ENCODE results near the gene KRT40.

KRT40 gene

DNA sequence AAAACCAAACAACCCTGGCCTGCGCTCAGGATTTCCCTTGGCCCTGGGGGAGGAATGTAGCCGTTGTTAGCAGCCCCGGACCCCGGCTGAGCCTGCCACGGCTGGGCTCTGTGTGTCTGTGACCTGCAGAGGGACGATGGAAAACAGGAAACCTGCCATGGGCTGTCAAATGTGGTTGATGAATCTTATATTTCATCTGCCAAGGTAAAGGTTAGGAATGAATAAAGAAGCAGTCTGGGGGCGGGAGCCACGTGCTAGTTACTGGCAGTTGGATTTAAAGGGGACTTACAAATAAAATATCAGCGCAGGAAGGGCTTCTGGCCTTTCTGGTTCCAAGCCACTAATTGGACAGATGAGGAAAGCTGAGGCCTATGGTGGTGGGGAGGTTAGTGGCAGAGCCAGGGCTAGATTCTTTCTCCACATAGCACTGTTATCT is 46.7 kb downstream of the KRT40 start, which contains the start of gene KRT23:
TSS of gene KRT23 (minus strand) at position 263 of the 436 bp plus-strand sequence. CDS start 1,043 bp downstream, outside the sequence.
- Histone ChIP-seq H3K4me3 (ENCODE audit: low read depth, low read length) (no peak within 1 kb of the TSS), H3K4me1 (no peaks in the 10 kb centered on the region), H3K27me3 (peaks cover 47% of the 10 kb centered on the region), H3K9me3 (no peaks in the 10 kb centered on the region), H3K36me3 (no peaks in the 10 kb centered on the region)
- TF ChIP-seq, protein P1, sequence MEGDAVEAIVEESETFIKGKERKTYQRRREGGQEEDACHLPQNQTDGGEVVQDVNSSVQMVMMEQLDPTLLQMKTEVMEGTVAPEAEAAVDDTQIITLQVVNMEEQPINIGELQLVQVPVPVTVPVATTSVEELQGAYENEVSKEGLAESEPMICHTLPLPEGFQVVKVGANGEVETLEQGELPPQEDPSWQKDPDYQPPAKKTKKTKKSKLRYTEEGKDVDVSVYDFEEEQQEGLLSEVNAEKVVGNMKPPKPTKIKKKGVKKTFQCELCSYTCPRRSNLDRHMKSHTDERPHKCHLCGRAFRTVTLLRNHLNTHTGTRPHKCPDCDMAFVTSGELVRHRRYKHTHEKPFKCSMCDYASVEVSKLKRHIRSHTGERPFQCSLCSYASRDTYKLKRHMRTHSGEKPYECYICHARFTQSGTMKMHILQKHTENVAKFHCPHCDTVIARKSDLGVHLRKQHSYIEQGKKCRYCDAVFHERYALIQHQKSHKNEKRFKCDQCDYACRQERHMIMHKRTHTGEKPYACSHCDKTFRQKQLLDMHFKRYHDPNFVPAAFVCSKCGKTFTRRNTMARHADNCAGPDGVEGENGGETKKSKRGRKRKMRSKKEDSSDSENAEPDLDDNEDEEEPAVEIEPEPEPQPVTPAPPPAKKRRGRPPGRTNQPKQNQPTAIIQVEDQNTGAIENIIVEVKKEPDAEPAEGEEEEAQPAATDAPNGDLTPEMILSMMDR (IDR thresholded peaks at IDR 0.05; ENCODE audit: low read depth, low read length) = no peak
- no peak for DNase-seq

DNA sequence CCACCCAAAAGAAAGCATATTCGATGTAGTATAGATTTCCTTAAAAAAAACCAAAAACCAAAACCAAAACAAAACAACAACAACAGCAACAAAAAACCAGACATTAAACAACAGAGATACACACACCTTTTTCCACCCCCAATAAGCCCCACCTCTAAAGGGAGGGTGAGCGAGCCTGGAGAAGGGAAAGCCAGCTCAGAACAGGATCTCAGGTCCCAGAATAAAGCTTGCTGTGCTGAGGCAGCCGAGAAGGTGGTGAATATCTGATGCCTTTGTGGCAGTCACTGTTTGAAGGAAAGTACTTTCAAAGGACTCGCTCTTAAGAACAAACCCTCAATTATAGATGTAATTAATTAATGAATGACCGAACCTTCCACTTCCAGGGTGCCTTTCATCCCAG is 47.1 kb downstream of the KRT40 start:
- no peaks in the 10 kb centered on the region for H3K4me1 ChIP-seq
- H3K9me3 ChIP-seq = no peaks in the 10 kb centered on the region
- H3K27me3 ChIP-seq = peaks cover 47% of the 10 kb centered on the region
- DNase-seq = no peak
- no peaks in the 10 kb centered on the region for H3K36me3 ChIP-seq
- TF ChIP-seq, protein P1 (IDR thresholded peaks at IDR 0.05; ENCODE audit: low read depth, low read length) = no peak
- H3K4me3 ChIP-seq (ENCODE audit: low read depth, low read length) = no peak overlapping the region

DNA sequence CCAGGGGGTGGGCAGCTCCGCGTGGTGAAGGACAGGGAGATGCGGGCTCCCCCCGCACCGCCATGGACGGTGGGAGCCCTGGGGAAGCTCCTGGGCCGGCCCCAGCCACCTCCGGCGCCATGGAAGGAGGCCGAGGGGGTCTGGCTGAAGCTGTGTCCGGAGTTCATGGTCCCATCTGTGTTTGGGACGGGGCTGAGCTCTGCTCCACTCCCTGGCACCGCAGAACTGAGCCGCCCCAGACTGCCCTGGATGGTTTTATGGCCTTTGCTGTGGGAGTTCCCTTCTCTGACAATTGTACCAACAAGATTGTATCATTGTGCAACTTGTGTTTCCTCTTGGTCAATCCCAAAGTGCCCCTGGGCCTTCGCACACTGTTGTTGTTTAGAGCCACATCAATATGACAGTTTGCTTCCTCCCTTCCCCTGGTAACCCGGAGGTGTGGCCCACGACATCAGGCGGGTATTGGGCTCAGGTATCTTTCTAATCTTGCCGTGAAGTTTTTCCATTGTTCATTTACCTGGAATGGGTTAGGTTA is 47.6 kb downstream of the KRT40 start:
- peaks cover 51% of the 10 kb centered on the region for H3K27me3 ChIP-seq

DNA sequence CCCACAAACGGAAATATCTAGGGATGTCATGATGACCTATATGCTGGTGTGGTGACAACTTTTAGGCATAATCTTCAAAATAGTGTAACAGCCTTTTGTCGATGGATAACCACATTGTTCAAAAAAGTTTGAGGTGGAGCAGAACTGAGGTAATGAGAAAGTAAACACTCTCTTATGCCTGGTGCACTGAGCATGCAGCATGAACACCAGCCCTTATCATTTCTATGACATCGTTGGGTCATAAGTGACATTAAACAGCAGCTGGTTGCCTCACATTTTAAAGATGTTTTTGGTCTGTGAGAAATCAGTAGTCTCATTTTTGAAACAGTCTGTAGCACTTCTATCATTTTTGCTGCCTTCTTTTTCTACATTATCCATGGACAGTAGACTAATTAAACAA is 48.5 kb downstream of the KRT40 start:
- Histone ChIP-seq H3K36me3 (no peaks in the 10 kb centered on the region), H3K4me3 (ENCODE audit: low read depth, low read length) (no peak overlapping the region), H3K4me1 (no peaks in the 10 kb centered on the region), H3K27me3 (peaks cover 48% of the 10 kb centered on the region), H3K9me3 (no peaks in the 10 kb centered on the region)
- TF ChIP-seq, protein P1 (IDR thresholded peaks at IDR 0.05; ENCODE audit: low read depth, low read length) = no peak
- no peak for DNase-seq

More for the DNA sequence above, 47.6 kb downstream of the KRT40 start:
- Histone ChIP-seq H3K4me1 (no peaks in the 10 kb centered on the region), H3K4me3 (ENCODE audit: low read depth, low read length) (no peak overlapping the region), H3K9me3 (no peaks in the 10 kb centered on the region), H3K36me3 (no peaks in the 10 kb centered on the region)
- DNase-seq = no peak
- TF ChIP-seq, protein P1 (IDR thresholded peaks at IDR 0.05; ENCODE audit: low read depth, low read length) = no peak

DNA sequence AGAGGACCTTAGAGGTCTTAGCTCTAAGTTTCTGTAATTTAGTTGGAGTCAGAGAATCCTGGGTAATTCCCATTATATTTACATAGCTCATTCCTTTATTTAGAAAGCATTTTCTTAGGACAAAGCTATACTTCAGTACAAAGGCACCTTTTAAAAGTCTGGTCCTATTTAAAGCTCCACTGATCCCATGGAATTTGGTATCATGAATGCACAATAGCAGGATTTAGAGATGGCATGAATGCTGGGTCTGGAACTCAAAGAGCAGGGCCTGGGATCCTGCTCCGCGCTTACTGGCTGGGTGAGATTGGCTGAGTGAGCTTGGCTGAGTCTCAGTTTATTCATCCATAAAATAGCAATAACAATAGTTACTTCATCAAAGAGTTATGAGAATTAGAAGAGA is 51.5 kb downstream of the KRT40 start:
- Histone ChIP-seq H3K36me3 (no peaks in the 10 kb centered on the region), H3K27me3 (peaks cover 51% of the 10 kb centered on the region), H3K9me3 (no peaks in the 10 kb centered on the region), H3K4me1 (no peaks in the 10 kb centered on the region), H3K4me3 (ENCODE audit: low read depth, low read length) (no peak overlapping the region)
- TF ChIP-seq, protein P1 (IDR thresholded peaks at IDR 0.05; ENCODE audit: low read depth, low read length) = no peak
- no peak for DNase-seq

DNA sequence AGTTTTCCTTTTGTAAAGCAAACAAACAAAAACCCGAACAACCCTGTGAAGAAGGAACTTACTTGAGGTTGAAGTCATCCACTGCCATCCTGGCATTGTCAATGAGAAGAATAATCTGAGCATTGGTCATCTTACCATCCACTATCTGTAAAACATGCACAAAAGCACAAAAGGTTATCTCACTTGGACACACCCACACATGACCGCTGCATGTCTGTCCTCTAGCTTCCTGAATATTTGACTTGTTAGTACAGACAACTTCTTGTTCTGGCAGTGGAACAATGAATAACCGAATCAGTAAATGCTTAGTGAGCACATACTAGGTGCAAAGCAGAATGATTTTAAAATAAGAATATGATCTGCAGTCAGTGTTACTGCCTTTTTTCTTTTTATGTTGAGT is 52.8 kb downstream of the KRT40 start:
- DNase-seq = no peak
- TF ChIP-seq, protein P1 (IDR thresholded peaks at IDR 0.05; ENCODE audit: low read depth, low read length) = no peak
- Histone ChIP-seq H3K9me3 (no peaks in the 10 kb centered on the region), H3K4me1 (no peaks in the 10 kb centered on the region), H3K27me3 (peaks cover 51% of the 10 kb centered on the region), H3K4me3 (ENCODE audit: low read depth, low read length) (no peak overlapping the region), H3K36me3 (no peaks in the 10 kb centered on the region)

Data from BE2C (cell line).